Prostate gland (tissue), 2 donors: ENCODE measurements around the gene MAPK1.

Experiments used
- CTCF ChIP-seq, 4 experiments: fragments of 200-600 bp in 2 of 4; fragments of 450-650 bp in 2 of 4; sonication (generic) in 2 of 4; IDR thresholded peaks; 1 replicate in 3 of 4; 2 replicates in 1 of 4; pipeline ENCODE4 v1.5.1; 2016 to 2019; ENCODE audit warnings: antibody characterized with exemption in 4 of 4, mild to moderate bottlenecking in 2 of 4, moderate library complexity in 2 of 4
- POLR2A ChIP-seq: fragments of 450-650 bp; IDR thresholded peaks from one replicate; pipeline ENCODE4 v1.6.1; 2016; ENCODE audit warnings: antibody characterized with exemption, mild to moderate bottlenecking
- POLR2AphosphoS5 ChIP-seq: sonication (generic); formaldehyde crosslinking; IDR thresholded peaks from one replicate; pipeline ENCODE4 v1.6.1; 2017; ENCODE audit warnings: antibody characterized with exemption

DNA sequence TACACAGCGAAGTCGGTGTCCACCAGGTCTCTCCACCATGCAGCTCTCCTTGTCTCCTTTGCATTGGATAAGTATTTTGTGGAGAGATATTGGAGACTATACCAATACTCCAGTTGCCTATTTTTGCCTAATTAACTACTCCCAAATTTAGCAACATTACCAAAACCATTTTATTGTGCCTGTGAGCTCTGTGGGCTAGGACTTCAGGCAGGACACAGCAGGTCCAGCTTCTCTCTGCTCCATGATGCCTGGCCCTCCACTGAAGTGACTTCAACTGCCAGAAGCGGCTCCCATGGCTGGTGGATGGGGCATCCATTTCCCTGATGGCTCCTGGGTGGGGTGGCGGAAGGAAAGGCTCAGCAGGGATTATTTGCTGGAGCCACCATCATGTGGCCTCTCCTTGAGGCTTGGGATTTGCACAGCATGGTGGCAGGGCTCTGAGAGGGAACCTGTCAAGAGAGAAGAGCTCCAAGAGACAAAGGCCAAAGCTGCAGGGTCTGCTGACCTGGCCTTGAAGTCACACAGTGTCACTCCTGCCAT, 36.9 kb upstream of the MAPK1 start:
- TF ChIP-seq POLR2AphosphoS5, result no peak
- no peak for TF ChIP-seq CTCF (IDR thresholded peaks at IDR 0.05)
- TF ChIP-seq POLR2A, result no peak
